Measurements from ENCODE around the gene SEMA6B. TPM values are rescaled to one million over a fixed set of nuclear protein-coding genes. Genes with fewer than 3 reads are reported as not detected.
A peak's percentile ranks its signal among the peaks of the same experiment; 100 is the strongest.

Gene SEMA6B
- total and polyA plus RNA-seq, 8 donors, result 1.2 to 6.7 (median 2.0) TPM; not detected in 1

DNA sequence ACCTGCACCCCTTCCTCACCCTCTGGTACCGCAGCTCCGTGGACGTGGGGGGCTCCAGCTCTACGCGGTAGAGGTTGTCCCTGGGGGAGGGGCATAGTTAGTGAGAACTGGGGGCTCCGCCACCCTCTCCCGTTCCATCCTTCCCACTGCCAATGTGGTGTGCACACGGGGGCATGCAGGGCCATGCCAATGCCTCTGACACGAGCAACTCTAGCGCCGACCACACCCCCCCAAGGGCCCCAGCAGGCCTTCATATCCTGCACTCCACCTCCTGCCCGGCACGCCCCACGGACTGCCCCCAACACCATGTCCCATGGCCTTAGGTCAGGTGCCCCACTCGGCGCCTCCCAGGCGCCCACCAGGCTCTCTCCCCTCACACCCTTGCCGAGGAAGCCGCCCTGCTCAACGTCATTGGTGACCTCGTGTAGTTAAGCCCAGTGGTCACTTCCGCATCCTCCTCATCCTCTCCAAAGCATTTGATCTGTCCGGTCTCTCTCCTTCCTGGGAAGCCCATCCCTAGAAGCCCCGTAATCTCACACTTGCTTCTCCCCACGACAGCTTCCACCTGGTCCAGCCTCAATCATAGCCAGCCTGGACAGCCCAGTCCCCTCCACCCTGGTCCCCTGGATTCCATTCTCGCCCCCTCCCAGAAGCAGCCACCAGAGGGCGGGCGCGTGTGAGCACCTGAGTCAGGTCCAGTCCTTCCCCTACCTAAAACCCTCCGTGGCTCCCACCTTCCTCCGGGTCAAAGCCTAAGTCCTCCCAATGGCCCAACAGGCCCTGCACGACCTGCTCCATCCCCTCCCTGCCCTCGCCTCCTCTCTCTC is 2.1 kb downstream of the SEMA6B start:
- Histone ChIP-seq H3K4me3 (peak overlapping the region in 2 of 4 donors; percentile 35 to 44), H3K4me1 (peaks cover 0 to 27% (median 5%) of the 10 kb centered on the region in 4 donors), H3K36me3 (peaks cover 0 to 12% (median 2%) of the 10 kb centered on the region in 4 donors), H3K27ac (peak overlapping the region in 1 of 5 donors; percentile 53), H3K9me3 (no peaks in the 10 kb centered on the region), H3K27me3 (peaks cover 0 to 16% (median 6%) of the 10 kb centered on the region in 3 donors)
- no peak for DNase-seq
- intact Hi-C loops (cut with DNase I; ENCODE audit: low total_unique reads), result loop anchor here (5.0 kb wide), 1 partner anchor 80 kb away; the partner anchor contains the start of gene TNFAIP8L1
- TF ChIP-seq EP300 (IDR thresholded peaks at IDR 0.05) (no peak), POLR2AphosphoS5 (IDR thresholded peaks at IDR 0.05) (no peak), POLR2A (IDR thresholded peaks at IDR 0.05) (no peak), CTCF (IDR thresholded peaks at IDR 0.05) (no peak)
- WGBS, 5 donors, result 75 to 78% (median 77%) methylated on average over 33 of the region's 33 CpGs

- H3K4me3 ChIP-seq, result no peak overlapping the region
- no peaks in the 10 kb centered on the region for H3K9me3 ChIP-seq
- H3K27me3 ChIP-seq, result peaks cover 0 to 23% (median 6%) of the 10 kb centered on the region in 3 donors
- WGBS, 5 donors, result 61 to 77% (median 71%) methylated on average over 8 to 25 of the region's 25 CpGs
- DNase-seq, result no peak
- H3K4me1 ChIP-seq, result peaks cover 0 to 27% (median 5%) of the 10 kb centered on the region in 4 donors
- no peak overlapping the region for H3K27ac ChIP-seq
- intact Hi-C loops (cut with DNase I; ENCODE audit: low total_unique reads), result loop anchor here (5.0 kb wide), 1 partner anchor 81 kb away; the partner anchor contains the start of gene TNFAIP8L1
- TF ChIP-seq EP300 (IDR thresholded peaks at IDR 0.05) (no peak), POLR2AphosphoS5 (IDR thresholded peaks at IDR 0.05) (no peak), CTCF (IDR thresholded peaks at IDR 0.05) (no peak), POLR2A (IDR thresholded peaks at IDR 0.05) (no peak)
- H3K36me3 ChIP-seq, result peaks cover 0 to 12% (median 2%) of the 10 kb centered on the region in 4 donors
Measured at GRCh38 chr19:4556597-4557127, 2.8 kb downstream of the SEMA6B start.

GRCh38 chr19:4555657-4556561 is 3.6 kb downstream of the SEMA6B start:
- intact Hi-C loops (cut with DNase I; ENCODE audit: low total_unique reads), result loop anchor here (5.0 kb wide), 1 partner anchor 81 kb away; the partner anchor contains the start of gene TNFAIP8L1
- no peak for DNase-seq
- WGBS, 5 donors, result 61 to 72% (median 69%) methylated on average over 43 of the region's 43 CpGs

More at GRCh38 chr19:4555657-4556561, 3.6 kb downstream of the SEMA6B start:
- no peak for TF ChIP-seq EP300 (IDR thresholded peaks at IDR 0.05)
- TF ChIP-seq POLR2AphosphoS5 (IDR thresholded peaks at IDR 0.05), result no peak
- TF ChIP-seq POLR2A (IDR thresholded peaks at IDR 0.05), result no peak
- no peak for TF ChIP-seq CTCF (IDR thresholded peaks at IDR 0.05)
- H3K4me3 ChIP-seq, result no peak overlapping the region
- peaks cover 0 to 27% (median 5%) of the 10 kb centered on the region in 4 donors for H3K4me1 ChIP-seq
- H3K36me3 ChIP-seq, result peaks cover 0 to 12% (median 2%) of the 10 kb centered on the region in 4 donors
- no peaks in the 10 kb centered on the region for H3K9me3 ChIP-seq
- no peak overlapping the region for H3K27ac ChIP-seq
- peaks cover 0 to 30% (median 6%) of the 10 kb centered on the region in 3 donors for H3K27me3 ChIP-seq

Data from stomach (tissue), 9 donors.